GM21360 (cell line): ENCODE data around the gene MDM4.

Experiments used
- ATAC-seq: cut with Tn5 transposase; IDR thresholded peaks from one replicate; pipeline ENCODE4 v1.9.1; 2021; ENCODE audit warnings: mild to moderate bottlenecking, moderate library complexity; ENCODE audit not compliant: unreplicated experiment

The MDM4 gene

GRCh38 chr1:204576422-204576821 is 60.2 kb downstream of the MDM4 start:
- ATAC-seq: no peak

GRCh38 chr1:204577794-204578478 is 61.7 kb downstream of the MDM4 start:
- no peak for ATAC-seq

- ATAC-seq: peak; percentile 71
Observed at GRCh38 chr1:204578867-204579664, 62.9 kb downstream of the MDM4 start.

- ATAC-seq: no peak
Observed at GRCh38 chr1:204579681-204580080, 63.5 kb downstream of the MDM4 start.

DNA sequence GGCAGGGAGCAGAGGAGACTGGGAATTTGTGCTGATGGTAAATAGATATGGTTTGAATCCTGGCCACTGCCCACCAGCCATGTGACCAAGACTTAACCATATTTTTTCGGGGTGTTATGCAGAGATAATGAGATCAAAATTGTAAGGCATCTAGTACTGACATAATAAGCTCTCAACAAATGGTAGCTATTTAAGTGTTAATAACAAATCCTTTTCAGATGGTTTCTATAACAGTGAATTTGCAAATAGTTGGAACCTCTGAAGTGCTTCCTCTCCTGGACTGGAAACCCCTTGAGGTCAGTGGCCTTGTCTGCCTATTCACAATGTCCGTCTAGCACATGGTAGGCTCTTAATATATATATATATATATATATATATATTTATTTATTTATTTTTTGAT is 64.7 kb downstream of the MDM4 start:
- ATAC-seq: no peak

DNA sequence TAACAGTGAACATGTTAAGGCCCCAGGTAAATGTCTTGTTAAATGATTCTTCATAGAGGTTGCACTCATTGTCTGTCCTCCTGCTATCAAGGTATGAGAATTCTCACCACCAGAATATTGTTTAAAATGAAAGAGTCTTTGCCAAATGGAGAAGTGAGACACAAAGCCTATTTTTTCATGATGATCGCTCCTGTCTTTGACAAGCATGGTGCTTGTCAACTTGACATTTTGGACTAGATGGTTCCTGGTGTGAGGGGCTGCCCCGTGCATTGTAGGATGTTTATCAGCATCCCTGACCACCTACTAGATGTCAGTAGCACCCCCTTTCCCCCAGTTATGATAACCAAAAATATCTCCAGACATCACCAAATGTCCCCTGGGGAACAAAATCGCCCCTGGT is 65.6 kb downstream of the MDM4 start:
- no peak for ATAC-seq

DNA sequence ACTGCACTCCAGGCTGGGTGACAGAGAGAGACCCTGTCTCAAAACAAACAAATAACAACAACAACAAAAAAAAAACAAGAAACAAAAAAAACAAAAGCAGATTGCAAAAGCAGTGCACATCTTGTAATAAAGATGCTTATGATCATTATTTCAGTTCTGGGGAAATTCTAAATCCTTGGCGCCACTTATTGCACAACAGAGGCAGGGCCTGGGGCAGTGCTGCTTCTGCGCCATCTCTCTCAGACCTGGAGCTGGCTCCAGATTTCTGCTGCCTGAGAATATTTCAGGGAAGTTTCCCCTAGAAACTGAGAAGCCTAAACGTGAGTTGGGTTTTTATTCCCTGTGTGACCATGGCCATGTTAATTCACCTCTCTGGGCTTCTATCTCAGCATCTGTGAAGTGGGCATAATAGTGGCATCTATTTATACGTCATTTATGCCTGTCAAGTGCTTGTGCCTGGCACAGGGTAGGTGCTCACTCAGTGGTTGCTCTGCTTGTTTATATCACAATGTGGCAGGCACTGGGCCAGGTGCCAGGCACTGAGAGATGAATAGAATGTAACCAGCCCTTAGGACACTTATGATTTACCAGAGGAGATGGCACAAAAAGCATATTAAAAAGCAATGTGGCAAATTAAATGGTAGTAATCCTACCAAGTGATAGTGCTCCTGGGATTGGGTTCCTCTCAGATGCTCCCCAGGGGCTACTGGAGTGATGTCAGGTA is 67.9 kb downstream of the MDM4 start:
- ATAC-seq: no peak

- ATAC-seq: no peak
Observed at GRCh38 chr1:204584699-204585372, 68.6 kb downstream of the MDM4 start.

DNA sequence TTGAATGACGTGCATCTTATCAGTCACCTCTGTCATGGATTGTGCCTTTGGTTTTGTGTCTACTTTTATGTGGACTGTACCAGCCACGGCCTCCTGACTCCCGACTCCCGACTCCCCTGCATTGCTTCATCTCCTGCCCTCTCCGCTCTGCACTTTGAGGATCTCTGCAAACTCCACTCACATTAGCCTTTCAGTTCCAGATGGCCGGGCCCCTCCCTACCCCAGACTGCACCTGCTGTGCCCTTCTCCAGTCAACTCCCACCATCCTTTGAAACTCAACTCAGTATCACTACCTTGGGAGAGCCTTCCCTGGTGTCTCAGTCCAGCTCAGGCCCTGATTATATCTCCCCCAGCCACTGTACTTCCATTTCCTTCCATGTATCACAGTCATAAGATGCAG is 71.4 kb downstream of the MDM4 start:
- no peak for ATAC-seq

GRCh38 chr1:204588826-204589225 is 72.6 kb downstream of the MDM4 start:
- ATAC-seq: no peak

GRCh38 chr1:204589409-204590038 is 73.3 kb downstream of the MDM4 start:
- ATAC-seq: no peak

GRCh38 chr1:204591473-204592090 is 75.4 kb downstream of the MDM4 start:
- ATAC-seq: no peak

DNA sequence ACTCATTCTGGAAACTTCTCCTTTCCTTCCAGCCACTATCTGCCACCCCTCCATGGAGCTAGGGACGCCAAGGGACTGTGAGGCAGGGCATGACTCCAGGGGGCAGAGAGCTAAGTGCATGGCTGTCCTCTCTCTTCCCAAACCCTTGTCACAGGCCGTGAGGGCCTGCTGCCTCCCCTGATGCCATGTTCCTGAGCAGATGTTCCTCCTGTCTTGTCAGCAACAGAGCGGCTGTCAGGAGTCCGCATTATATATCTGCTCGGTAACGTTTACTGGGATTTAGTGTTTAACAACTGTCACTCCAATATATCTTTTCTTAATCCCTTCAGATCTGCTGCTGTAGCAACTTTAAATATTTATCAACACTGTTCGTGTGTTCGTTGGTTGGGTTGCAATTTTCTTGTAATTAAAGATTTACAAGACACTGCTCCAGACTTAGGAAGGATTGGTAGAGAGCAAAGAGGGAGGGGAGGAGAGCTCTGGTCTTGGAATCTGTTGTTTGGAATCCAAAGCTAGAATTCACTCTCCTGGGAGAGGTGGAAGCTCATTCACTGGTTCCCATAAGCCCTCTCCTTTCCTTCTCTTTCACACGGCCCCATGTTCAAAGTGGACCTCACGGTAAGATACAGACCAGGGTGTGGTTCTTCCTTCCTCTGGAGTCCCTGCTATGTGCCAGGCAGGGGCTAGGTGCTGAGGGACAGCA is 76.2 kb downstream of the MDM4 start:
- ATAC-seq: no peak

DNA sequence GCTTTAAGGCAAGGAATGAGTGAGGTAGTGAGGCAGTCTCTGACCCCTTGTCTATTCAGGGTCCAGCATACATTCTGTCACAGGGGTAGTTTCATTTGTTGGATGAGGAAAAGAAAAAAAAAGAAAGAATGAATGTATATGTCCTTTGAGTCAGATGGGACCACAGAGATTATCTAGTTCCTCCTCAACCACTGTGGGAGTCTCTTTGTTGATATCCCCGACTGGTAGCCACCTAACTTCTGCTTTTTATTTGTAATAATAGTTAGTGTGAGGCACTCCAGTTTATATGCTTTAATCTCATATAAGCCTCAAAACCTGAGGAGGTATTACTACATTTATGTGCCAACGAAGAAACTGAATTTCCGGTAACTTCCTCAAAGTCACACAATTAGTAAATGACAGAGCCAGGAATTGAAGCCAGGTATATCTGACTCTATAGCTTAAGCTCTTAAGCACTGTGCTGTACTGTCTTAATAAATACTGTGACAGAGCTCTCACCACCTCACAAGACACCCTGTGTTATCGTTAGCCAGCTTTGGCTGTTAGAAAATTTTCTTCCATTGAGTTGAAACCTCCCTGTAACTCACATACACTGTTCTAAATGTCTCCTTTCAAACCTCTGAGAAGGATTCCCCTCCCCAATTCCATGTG is 82.2 kb downstream of the MDM4 start:
- ATAC-seq: no peak

DNA sequence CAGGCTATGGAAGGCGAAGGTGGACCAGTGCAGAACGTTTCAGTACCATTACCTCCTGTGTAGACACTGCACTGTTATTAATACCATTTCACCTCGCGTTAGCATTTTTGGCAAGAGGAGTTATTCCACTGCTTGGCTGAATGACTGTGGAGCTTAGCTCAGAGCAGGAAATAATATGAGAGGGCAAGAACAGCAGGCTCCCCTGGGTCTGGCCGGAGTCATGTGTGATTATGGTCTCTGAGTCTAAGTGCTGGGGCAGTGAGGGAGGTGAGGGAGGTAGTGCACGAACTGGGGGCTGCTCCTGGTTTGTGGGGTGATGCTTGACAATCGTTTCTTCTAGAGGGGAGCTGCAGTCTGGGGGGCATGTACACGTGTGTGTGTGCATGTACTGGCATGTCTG is 82.9 kb downstream of the MDM4 start:
- ATAC-seq: no peak

- no peak for ATAC-seq
Observed at GRCh38 chr1:204599596-204599995, 83.4 kb downstream of the MDM4 start.

DNA sequence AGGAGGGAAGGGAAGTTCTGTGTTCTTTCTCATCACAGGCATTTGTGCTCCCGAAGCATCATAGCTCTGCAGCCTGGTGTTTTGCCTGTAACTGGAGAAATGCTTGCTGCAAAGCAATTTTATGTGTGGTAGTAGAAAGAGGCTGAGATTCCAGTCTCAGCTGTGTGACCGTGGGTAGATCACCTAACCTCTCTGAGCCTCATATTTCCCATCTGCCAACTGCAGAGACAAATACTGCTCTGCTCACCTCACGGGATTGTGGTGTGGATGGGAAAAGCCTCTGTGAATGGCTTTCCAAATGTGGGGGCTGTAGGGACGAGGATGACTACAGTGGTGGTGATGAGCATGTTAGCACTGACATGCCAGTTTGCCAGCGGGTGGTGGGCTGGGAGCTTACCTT is 84.0 kb downstream of the MDM4 start:
- no peak for ATAC-seq

DNA sequence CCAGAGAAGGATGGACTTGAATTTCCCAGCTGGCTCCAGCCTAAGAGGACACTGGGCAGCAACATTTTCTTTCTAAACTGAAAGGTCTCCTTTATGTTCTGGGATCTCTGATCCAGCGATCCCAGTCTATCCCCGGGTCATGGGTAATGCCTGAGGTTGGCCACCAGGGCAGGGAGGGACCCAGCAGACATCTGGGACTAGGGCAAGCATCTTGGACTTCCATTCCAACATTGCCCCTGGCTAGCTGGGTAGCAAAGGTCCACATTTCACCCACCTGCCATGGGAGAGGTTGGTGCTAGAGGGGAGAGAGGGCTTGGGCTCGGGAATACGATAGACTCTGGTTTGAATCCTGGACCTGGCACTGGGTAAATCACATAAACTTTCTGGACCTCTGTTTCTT is 84.8 kb downstream of the MDM4 start:
- no peak for ATAC-seq

- ATAC-seq: no peak
Observed at GRCh38 chr1:204602111-204602579, 85.9 kb downstream of the MDM4 start.
